Measurements from ENCODE around the gene ATP6V1D.

- TF ChIP-seq CTCF (conservative IDR thresholded peaks at IDR 0.05 in 1 of 2, IDR thresholded peaks at IDR 0.05 in 1 of 2; ENCODE audit: low read depth in 1 of 2, low read length in 2 of 2), result no peak
- no peak for TF ChIP-seq EZH2 (IDR thresholded peaks at IDR 0.05; ENCODE audit: low read length, missing control alignments)
Measured at GRCh38 chr14:67358924-67359774, 455 bp downstream of the ATP6V1D start.
